HTERT RPE-1 (cell line): ENCODE data around the gene DNAJC5.
"Not testable (repeated sequence)": the region's sequence is repeated elsewhere in the genome, so short reads cannot be mapped to it uniquely, and the experiment has no call there.

ENCODE experiments used
- in situ Hi-C: fragments of 300-500 bp; cut with MboI; formaldehyde crosslinking; loops from 4 replicates; pipeline ENCODE4 v1.14.3; 2020; ENCODE audit warnings: low sequenced_read_pairs

DNAJC5 gene

GRCh38 chr20:63903796-63904561 is 9.1 kb downstream of the DNAJC5 start:
- in situ Hi-C loops: no loop called here

GRCh38 chr20:63908008-63908682 is 13.2 kb downstream of the DNAJC5 start:
- in situ Hi-C loops: no loop called here

GRCh38 chr20:63911176-63911575 is 16.2 kb downstream of the DNAJC5 start:
- in situ Hi-C loops: no loop called here

DNA sequence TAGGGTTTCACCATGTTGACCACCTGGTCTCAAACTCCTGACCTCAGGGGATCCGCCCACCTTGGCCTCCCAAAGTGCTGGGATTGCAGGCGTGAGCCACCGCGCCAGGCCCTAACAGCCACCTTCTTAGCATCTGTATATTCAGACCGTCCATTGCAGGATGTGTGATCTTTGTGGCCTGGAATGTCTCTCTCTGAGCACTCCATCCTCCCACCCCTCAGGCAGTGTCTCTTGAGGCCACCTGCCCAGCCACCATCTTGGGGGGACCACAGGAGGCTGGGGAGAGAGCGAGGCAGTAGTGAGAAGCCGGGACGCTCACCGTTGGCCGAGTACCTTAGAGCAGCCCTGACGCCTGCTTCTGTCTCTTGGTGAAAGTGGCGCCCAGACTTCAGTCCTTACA is 18.8 kb downstream of the DNAJC5 start:
- in situ Hi-C loops: no loop called here

DNA sequence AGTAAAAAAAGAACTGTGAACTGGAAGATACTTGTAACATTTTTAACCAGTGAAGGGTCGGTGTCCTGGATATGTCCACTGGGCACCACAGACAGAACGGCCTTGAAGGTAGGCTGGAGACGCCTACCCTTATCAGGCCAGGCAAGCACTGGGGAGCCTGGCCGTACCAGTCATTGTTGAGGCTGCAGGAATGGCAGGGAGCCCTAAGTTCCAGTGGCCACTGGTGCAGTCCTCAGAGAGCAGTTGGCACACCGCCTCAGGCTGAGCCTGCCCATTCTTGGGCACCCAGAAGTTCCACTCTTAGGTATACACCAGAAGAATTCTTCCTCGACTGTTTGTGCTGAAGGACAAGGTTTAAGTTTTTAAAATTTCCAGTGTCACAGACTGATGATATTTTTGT is 20.5 kb downstream of the DNAJC5 start:
- in situ Hi-C loops: no loop called here

- in situ Hi-C loops: not testable (repeated sequence)
Measured at GRCh38 chr20:63916371-63916939, 21.5 kb downstream of the DNAJC5 start.

DNA sequence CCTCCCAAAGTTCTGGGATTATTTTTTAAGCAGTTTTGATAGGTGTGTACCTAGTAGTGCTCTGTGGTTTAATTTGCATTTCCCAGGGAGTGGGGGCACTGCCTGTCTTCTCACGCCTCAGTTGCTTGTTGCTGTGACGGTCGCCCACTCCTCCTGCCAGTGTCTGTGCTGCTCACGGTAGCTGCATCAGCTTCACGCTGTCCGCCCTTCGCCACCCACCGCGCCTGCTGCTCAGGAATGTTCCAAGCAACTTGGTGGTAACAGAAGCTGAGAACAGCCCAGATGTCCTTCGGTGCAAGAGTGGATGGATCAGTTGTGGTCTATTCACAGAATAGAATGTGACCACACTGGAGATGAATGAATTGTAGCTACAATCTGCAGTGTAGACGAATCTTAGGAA is 22.9 kb downstream of the DNAJC5 start:
- in situ Hi-C loops: no loop called here

DNA sequence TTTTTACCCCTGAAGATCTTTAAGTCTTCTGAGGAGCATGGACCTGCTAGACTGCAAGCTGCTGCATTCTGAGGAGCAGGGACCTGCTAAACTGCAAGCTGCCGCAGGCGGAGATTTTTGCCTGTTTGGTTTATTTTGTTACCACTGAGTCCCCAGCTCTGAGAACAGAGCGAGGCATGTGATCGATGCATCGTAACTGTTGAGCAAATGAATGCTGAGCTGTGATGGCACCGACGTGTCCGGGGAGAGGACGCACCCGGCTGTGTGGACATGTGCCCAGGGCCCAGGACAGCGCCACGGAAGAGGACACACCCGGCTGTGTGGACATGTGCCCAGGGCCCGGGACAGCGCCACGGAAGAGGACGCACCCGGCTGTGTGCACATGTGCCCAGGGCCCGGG is 24.2 kb downstream of the DNAJC5 start:
- in situ Hi-C loops: no loop called here

DNA sequence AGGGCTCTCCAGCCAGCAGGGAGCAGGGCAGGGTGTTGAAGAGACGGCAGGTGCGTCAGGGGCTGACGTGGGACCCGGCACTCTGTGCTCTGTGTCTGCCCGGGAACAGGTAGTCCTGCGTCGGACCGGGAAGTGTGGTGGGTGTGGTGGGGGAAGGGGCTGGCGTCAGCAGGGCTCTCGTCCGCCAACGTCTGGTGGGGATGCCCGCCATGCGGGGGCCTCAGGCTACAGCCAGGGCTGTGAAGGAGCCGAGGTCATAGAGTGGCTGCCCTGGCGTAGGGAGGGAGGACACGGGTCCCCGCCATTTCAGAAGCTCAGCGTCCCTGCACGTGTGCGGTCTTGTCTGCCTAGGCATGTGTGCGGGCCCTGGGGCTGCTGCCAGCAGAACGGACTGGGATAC is 25.3 kb downstream of the DNAJC5 start:
- in situ Hi-C loops: no loop called here

- in situ Hi-C loops: no loop called here
Measured at GRCh38 chr20:63923651-63924050, 28.7 kb downstream of the DNAJC5 start.

DNA sequence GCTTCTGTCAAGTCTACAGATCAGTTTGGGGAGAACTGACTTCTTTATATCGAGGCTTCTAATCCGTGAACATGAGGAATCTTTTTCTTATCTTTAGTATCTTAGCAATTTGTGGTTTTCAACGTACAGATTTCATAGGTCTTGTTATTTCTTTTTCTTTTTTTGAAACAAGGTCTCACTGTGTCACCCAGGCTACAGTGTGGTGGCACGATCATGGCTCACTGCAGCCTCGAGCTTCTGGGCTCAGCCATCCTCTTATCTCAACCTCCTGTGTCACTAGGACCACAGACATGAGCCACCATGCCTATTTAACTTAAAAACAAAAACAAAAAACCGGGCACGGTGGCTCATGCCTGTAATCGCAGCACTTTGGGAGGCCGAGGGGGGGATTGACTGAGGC is 29.3 kb downstream of the DNAJC5 start:
- in situ Hi-C loops: no loop called here

GRCh38 chr20:63926298-63926697 is 31.4 kb downstream of the DNAJC5 start:
- in situ Hi-C loops: no loop called here

GRCh38 chr20:63929071-63929470 is 34.1 kb downstream of the DNAJC5 start:
- in situ Hi-C loops: no loop called here

- in situ Hi-C loops: not testable (repeated sequence)
Measured at GRCh38 chr20:63929473-63929883, 34.6 kb downstream of the DNAJC5 start.

DNA sequence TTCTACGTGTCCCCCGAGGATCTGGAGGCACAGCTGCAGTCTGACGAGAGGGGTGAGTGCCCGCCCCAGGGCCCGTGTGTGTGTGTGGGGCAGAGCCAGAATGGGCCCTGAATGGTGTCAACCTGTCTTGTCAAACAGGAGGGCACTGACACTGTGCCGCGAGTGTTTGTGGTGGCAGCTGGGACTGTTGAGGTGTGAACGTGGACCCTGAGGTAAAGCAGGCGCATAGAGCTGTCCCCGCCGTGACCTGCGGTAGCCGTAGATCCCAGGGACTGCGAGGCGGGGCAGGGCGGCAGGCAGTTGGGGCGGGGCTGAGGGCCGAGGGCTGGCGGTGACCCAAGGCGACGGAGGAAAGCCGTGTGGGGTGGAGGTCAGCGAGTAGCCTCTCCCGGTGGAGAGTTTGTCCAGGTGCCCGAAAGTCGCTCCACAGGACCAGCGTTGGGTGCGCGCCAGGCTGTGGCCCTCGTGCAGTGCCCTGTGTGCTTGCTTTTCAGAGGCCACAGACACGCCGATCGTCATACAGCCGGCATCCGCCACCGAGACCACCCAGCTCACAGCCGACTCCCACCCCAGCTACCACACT is 36.1 kb downstream of the DNAJC5 start:
- in situ Hi-C loops: no loop called here

GRCh38 chr20:63931735-63932134 is 36.8 kb downstream of the DNAJC5 start:
- in situ Hi-C loops: no loop called here

DNA sequence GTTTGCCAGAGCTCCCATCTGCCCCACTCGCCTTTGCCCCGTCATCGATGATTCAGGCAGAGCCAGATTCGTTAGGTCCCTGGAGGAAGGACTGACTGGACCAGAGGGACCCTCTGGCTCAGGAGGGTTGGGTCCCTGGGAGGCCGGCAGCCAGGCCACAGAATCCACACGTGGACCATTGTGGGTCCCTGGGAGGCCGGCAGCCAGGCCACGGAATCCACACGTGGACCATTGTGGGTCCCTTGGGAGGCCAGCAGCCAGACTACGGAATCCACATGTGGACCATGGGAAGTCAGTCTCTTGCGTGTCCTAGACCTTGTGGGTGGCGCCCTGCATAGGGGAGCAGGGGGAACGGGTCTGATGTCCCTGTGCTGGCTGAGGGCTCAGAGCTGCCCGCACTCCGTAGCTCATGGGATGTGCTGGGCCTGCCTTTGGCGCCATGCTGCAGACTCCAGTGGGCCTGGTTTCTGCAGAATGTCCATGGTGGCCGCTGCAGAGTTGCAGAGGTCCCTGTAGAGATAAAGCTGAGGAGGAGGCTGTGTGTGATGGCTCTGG is 37.8 kb downstream of the DNAJC5 start:
- in situ Hi-C loops: no loop called here

- in situ Hi-C loops: no loop called here
Measured at GRCh38 chr20:63933646-63934045, 38.7 kb downstream of the DNAJC5 start.

- in situ Hi-C loops: no loop called here
Measured at GRCh38 chr20:63934271-63935068, 39.5 kb downstream of the DNAJC5 start.

GRCh38 chr20:63935447-63935846 is 40.5 kb downstream of the DNAJC5 start:
- in situ Hi-C loops: no loop called here

GRCh38 chr20:63937596-63937995 is 42.7 kb downstream of the DNAJC5 start:
- in situ Hi-C loops: no loop called here
